HepG2 (cell line): ENCODE measurements around the gene NOTUM. TPM values are rescaled to one million over a fixed set of nuclear protein-coding genes. Genes with fewer than 3 reads are reported as not detected.

ENCODE experiments used
- BRCA1 ChIP-seq: sonication (generic); formaldehyde crosslinking; IDR thresholded peaks from 2 replicates; pipeline ENCODE4 v1.4.0; 2020; ENCODE audit warnings: missing genetic modification reagents
- ESRRA ChIP-seq: sonication (generic); formaldehyde crosslinking; IDR thresholded peaks from 2 replicates; pipeline ENCODE4 v1.5.1; 2020; ENCODE audit warnings: mild to moderate bottlenecking, low read depth, missing genetic modification reagents
- HNRNPL ChIP-seq: fragments of 200-400 bp; formaldehyde crosslinking; IDR thresholded peaks from 2 replicates; pipeline ENCODE4 v1.6.1; 2017; ENCODE audit warnings: mild to moderate bottlenecking, low read depth, low read length
- NFE2L2 ChIP-seq: fragments of 150-350 bp; IDR thresholded peaks from 2 replicates; pipeline ENCODE4 v1.6.1; 2014; ENCODE audit warnings: low read length
- PHF21A ChIP-seq: sonication (generic); formaldehyde crosslinking; IDR thresholded peaks from 2 replicates; pipeline ENCODE4 v1.5.0; 2020; ENCODE audit warnings: mild to moderate bottlenecking, missing genetic modification reagents
- SAP130 ChIP-seq: IDR thresholded peaks from 2 replicates; pipeline ENCODE4 v1.6.1; 2016; ENCODE audit warnings: low read depth
- SMAD3 ChIP-seq: sonication (generic); formaldehyde crosslinking; IDR thresholded peaks from 2 replicates; pipeline ENCODE4 v1.4.0; 2020; ENCODE audit warnings: missing genetic modification reagents
- SOX13 ChIP-seq, 3 experiments: fragments of 450-650 bp in 1 of 3; sonication (generic) in 1 of 3; formaldehyde crosslinking in 1 of 3; IDR thresholded peaks in 2 of 3; conservative IDR thresholded peaks in 1 of 3; 2 replicates each; pipeline versions ENCODE4 v1.5.0 to v1.6.1; 2016 to 2020; ENCODE audit warnings: antibody characterized with exemption in 1 of 3, mild to moderate bottlenecking in 1 of 3, missing compliant biosample characterization in 1 of 3, missing genetic modification reagents in 1 of 3, moderate library complexity in 1 of 3
- SRY ChIP-seq: sonication (generic); formaldehyde crosslinking; IDR thresholded peaks from 2 replicates; pipeline ENCODE4 v1.8.0; 2022; ENCODE audit warnings: mild to moderate bottlenecking, missing genetic modification reagents
- SSRP1 ChIP-seq: IDR thresholded peaks from 2 replicates; pipeline ENCODE4 v1.6.1; 2016; ENCODE audit warnings: control low read depth
- TSC22D2 ChIP-seq: sonication (generic); formaldehyde crosslinking; IDR thresholded peaks from 2 replicates; pipeline ENCODE4 v1.5.1; 2020; ENCODE audit warnings: missing genetic modification reagents, mild to moderate bottlenecking, borderline replicate concordance
- ZBTB42 ChIP-seq: sonication (generic); formaldehyde crosslinking; IDR thresholded peaks from 2 replicates; pipeline ENCODE4 v1.5.0; 2020; ENCODE audit warnings: mild to moderate bottlenecking, missing genetic modification reagents
- ZEB1 ChIP-seq: IDR thresholded peaks from 2 replicates; pipeline ENCODE4 v1.6.1; 2012; ENCODE audit warnings: mild to moderate bottlenecking, low read depth, inconsistent platforms; ENCODE audit not compliant: insufficient replicate concordance
- ZFP36 ChIP-seq: fragments of 150-350 bp; IDR thresholded peaks from 2 replicates; pipeline ENCODE4 v1.6.1; 2018; ENCODE audit warnings: borderline replicate concordance, low read length, low read depth; ENCODE audit not compliant: partially characterized antibody
- ZNF263 ChIP-seq: sonication (generic); formaldehyde crosslinking; IDR thresholded peaks from 2 replicates; pipeline ENCODE4 v1.4.0; 2020; ENCODE audit warnings: missing genetic modification reagents
- ZNF343 ChIP-seq: sonication (generic); formaldehyde crosslinking; IDR thresholded peaks from 2 replicates; pipeline ENCODE4 v1.4.0; 2020; ENCODE audit warnings: mild to moderate bottlenecking, missing genetic modification reagents
- ZNF441 ChIP-seq: sonication (generic); formaldehyde crosslinking; IDR thresholded peaks from 2 replicates; pipeline ENCODE4 v1.7.0; 2021; ENCODE audit warnings: missing genetic modification reagents, borderline replicate concordance
- ZNF724P ChIP-seq: sonication (generic); formaldehyde crosslinking; IDR thresholded peaks from 2 replicates; pipeline ENCODE4 v1.8.0; 2022; ENCODE audit warnings: missing genetic modification reagents, borderline replicate concordance
- polyA plus RNA-seq, 8 experiments: library from polyadenylated mRNA; depleted of rRNA in 3 of 8; stranded (reverse) in 7 of 8; unstranded in 1 of 8; fragments of >200 nt; fragmentation: Illumina TruSeq in 4 of 8; extraction: Trizol in 4 of 8; gene quantifications; 2 replicates each; pipeline versions ENCODE4 v1.2.1 to v1.2.3, GENCODE V29; 2011 to 2016; ENCODE audit warnings: low read depth in 4 of 8, missing spikeins in 1 of 8, mixed read lengths in 1 of 8; ENCODE audit not compliant: insufficient read depth in 1 of 8
- total RNA-seq, 5 experiments: library from RNA; depleted of rRNA; stranded (reverse); fragments of >200 nt; fragmentation: Illumina TruSeq; extraction: Trizol; gene quantifications; 2 replicates each; pipeline ENCODE4 v1.2.3, GENCODE V29; 2016; ENCODE audit warnings: low read depth in 1 of 5
- TF ChIP-seq, protein P1 (sequence below): sonication (generic); formaldehyde crosslinking; IDR thresholded peaks from 2 replicates; pipeline ENCODE4 v1.5.0; 2020; ENCODE audit warnings: mild to moderate bottlenecking, missing genetic modification reagents
- TF ChIP-seq, protein P2 (sequence below), 2 experiments: fragments of 450-650 bp in 1 of 2; sonication (generic) in 1 of 2; formaldehyde crosslinking; IDR thresholded peaks; 2 replicates each; pipeline versions ENCODE4 v1.5.0 to v1.8.0; 2020 to 2022; ENCODE audit warnings: mild to moderate bottlenecking in 1 of 2, missing genetic modification reagents in 1 of 2
- TF ChIP-seq, protein P3 (sequence below): sonication (generic); formaldehyde crosslinking; IDR thresholded peaks from 2 replicates; pipeline ENCODE4 v1.8.1; 2023; ENCODE audit warnings: mild to moderate bottlenecking, moderate library complexity, missing genetic modification reagents
- TF ChIP-seq, protein P4 (sequence below): sonication (generic); formaldehyde crosslinking; IDR thresholded peaks from 2 replicates; pipeline ENCODE4 v1.4.0; 2020; ENCODE audit warnings: mild to moderate bottlenecking, low read depth, missing genetic modification reagents

Gene NOTUM
- total and polyA plus RNA-seq, 2 of the 13 experiments (the other 11 are each of a cell fraction or from before 2014, with no cell fraction given), result 150 to 160 TPM

DNA sequence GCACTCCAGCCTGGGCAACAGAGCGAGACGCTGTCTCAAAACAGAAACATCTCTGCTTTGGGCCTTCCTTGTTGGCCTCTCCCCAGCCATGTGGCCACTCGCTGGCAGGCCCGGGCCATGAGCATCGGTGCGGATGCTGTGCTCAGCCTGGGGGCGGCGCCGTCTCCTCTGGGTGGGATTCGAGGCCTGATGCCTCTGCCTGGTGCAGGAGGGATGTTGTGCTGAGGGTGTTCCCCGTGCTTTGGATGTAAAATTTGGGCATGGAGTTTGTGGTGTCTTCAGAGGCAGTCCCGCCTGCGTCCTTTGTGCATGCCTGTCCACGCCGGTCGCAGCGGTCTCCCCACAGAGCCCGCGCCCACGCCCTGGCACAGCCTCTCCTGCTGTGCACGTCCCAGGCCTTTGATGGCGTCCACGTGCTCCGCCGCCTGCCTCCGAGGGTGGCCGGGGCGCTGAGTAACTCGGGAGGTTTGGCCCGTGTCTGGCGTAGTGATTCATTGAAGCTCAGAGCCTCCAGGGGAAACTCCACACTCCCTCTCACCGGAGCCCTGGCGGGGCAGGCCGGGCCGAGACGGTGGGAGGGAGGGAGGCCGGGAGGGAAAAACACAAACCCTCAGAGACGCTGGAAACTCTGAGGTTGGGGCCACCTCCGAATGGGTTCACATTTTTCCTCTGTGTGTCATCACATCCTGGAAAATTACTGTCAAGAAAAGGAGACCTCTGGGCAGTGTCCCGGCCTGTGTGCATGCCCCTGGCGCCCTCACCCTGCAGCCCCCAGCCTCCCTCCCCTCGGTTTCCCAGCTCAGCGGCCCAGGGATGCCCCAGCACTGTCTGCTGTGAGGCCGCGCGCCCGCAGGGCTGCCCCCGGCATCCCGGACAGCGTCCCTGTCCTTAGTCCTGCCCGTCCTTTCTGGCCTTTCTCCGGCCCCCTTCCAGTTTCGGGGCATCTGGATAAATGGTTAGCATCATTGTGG is 42.7 kb upstream of the NOTUM start (continued):
- TF ChIP-seq, protein P1, sequence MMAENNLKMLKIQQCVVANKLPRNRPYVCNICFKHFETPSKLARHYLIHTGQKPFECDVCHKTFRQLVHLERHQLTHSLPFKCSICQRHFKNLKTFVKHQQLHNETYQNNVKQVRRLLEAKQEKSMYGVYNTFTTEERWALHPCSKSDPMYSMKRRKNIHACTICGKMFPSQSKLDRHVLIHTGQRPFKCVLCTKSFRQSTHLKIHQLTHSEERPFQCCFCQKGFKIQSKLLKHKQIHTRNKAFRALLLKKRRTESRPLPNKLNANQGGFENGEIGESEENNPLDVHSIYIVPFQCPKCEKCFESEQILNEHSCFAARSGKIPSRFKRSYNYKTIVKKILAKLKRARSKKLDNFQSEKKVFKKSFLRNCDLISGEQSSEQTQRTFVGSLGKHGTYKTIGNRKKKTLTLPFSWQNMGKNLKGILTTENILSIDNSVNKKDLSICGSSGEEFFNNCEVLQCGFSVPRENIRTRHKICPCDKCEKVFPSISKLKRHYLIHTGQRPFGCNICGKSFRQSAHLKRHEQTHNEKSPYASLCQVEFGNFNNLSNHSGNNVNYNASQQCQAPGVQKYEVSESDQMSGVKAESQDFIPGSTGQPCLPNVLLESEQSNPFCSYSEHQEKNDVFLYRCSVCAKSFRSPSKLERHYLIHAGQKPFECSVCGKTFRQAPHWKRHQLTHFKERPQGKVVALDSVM, result peak; percentile 82; the same call in 1 of the 2 replicates
- peak; percentile 89 for TF ChIP-seq SAP130
- TF ChIP-seq SOX13 (IDR thresholded peaks at IDR 0.05), result no peak; the same call in 1 of the 2 replicates
- peak in 1 of 2 experiments; percentile 63; a peak in 2 of 4 replicates for TF ChIP-seq SOX13 (CRISPR knock-in tag; conservative IDR thresholded peaks at IDR 0.05 in 1 of 2, IDR thresholded peaks at IDR 0.05 in 1 of 2)
- TF ChIP-seq SMAD3 (CRISPR knock-in tag), result peak; percentile 83
- TF ChIP-seq BRCA1 (CRISPR knock-in tag), result 0 out of 2 replicates have a peak, but pooled peaks have one; percentile 20
- no peak for TF ChIP-seq ZBTB42 (CRISPR knock-in tag)
- peak; percentile 77; the same call in 1 of the 2 replicates for TF ChIP-seq ZNF441 (CRISPR knock-in tag)
- 0 out of 2 replicates have a peak, but pooled peaks have one; percentile 51 for TF ChIP-seq ZNF263 (CRISPR knock-in tag)
- no peak for TF ChIP-seq ZEB1
- no peak for TF ChIP-seq ZNF343 (CRISPR knock-in tag)
- TF ChIP-seq, protein P2, sequence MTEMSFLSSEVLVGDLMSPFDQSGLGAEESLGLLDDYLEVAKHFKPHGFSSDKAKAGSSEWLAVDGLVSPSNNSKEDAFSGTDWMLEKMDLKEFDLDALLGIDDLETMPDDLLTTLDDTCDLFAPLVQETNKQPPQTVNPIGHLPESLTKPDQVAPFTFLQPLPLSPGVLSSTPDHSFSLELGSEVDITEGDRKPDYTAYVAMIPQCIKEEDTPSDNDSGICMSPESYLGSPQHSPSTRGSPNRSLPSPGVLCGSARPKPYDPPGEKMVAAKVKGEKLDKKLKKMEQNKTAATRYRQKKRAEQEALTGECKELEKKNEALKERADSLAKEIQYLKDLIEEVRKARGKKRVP (CRISPR knock-in tag; IDR thresholded peaks at IDR 0.05), result peak in 1 of 2 experiments; percentile 72; a peak in 2 of 4 replicates
- TF ChIP-seq HNRNPL, result peak; percentile 94
- TF ChIP-seq, protein P3, sequence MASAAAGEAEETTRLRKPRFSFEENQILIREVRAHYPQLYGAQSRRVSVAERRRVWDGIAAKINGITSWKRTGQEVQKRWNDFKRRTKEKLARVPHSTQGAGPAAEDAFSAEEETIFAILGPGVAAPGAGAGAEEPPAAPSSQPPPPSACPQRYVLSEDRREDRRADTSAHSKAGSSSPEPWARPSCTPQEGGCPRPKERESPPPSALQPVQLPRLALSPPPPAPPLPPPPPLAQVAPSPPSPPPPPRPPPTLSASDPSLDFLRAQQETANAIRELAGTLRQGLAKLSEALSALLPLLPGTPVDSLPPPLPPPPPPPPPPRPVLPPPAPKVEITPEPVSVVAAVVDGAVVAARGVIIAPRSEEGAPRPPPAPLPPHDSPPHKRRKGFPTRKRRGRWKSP, result peak; percentile 88
- TF ChIP-seq NFE2L2, result no peak
- TF ChIP-seq ZFP36, result no peak
- TF ChIP-seq, protein P4, sequence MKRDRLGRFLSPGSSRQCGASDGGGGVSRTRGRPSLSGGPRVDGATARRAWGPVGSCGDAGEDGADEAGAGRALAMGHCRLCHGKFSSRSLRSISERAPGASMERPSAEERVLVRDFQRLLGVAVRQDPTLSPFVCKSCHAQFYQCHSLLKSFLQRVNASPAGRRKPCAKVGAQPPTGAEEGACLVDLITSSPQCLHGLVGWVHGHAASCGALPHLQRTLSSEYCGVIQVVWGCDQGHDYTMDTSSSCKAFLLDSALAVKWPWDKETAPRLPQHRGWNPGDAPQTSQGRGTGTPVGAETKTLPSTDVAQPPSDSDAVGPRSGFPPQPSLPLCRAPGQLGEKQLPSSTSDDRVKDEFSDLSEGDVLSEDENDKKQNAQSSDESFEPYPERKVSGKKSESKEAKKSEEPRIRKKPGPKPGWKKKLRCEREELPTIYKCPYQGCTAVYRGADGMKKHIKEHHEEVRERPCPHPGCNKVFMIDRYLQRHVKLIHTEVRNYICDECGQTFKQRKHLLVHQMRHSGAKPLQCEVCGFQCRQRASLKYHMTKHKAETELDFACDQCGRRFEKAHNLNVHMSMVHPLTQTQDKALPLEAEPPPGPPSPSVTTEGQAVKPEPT, result 0 out of 2 replicates have a peak, but pooled peaks have one; percentile 26
- TF ChIP-seq TSC22D2, result peak; percentile 63; the same call in 1 of the 2 replicates
- 0 out of 2 replicates have a peak, but pooled peaks have one; percentile 41 for TF ChIP-seq SSRP1
- peak; percentile 67; the same call in 1 of the 2 replicates for TF ChIP-seq ZNF724P
- TF ChIP-seq ESRRA, result no peak; the same call in 1 of the 2 replicates
- peak; percentile 89 for TF ChIP-seq SRY (CRISPR knock-in tag)
- peak; percentile 96 for TF ChIP-seq PHF21A (CRISPR knock-in tag)
